Measurements from ENCODE around the gene PRDM1. TPM values are rescaled to one million over a fixed set of nuclear protein-coding genes. Genes with fewer than 3 reads are reported as not detected.

The PRDM1 gene
- total RNA-seq, 1 donor from 2014 or later = 2.3 TPM

GRCh38 chr6:106142876-106143431, 56.8 kb downstream of the PRDM1 start:
- no peak for DNase-seq (ENCODE audit: low spot score in 2 of 2, unreplicated experiment in 2 of 2)
- H3K27ac Mint-ChIP-seq = no peak overlapping the region
- TF ChIP-seq CTCF (IDR thresholded peaks at IDR 0.05; ENCODE audit: unreplicated experiment) = no peak
- no peaks in the 10 kb centered on the region for H3K36me3 Mint-ChIP-seq
- H3K4me1 Mint-ChIP-seq = peaks cover 40% of the 10 kb centered on the region
- H3K9me3 Mint-ChIP-seq = no peaks in the 10 kb centered on the region
- H3K4me3 Mint-ChIP-seq = no peak overlapping the region
- H3K27me3 Mint-ChIP-seq (ENCODE audit: low read depth) = peaks cover 4% of the 10 kb centered on the region

- no peak for TF ChIP-seq CTCF (IDR thresholded peaks at IDR 0.05; ENCODE audit: unreplicated experiment)
- Mint-ChIP-seq H3K4me1 (peaks cover 40% of the 10 kb centered on the region), H3K9me3 (no peaks in the 10 kb centered on the region), H3K36me3 (no peaks in the 10 kb centered on the region), H3K27ac (no peak overlapping the region), H3K4me3 (no peak overlapping the region), H3K27me3 (ENCODE audit: low read depth) (peaks cover 4% of the 10 kb centered on the region)
- DNase-seq (ENCODE audit: low spot score in 2 of 2, unreplicated experiment in 2 of 2) = no peak
Observed at GRCh38 chr6:106143665-106144064, 57.5 kb downstream of the PRDM1 start.

- Mint-ChIP-seq H3K4me1 (peaks cover 40% of the 10 kb centered on the region), H3K36me3 (no peaks in the 10 kb centered on the region), H3K9me3 (no peaks in the 10 kb centered on the region), H3K27ac (no peak overlapping the region), H3K27me3 (ENCODE audit: low read depth) (peaks cover 2% of the 10 kb centered on the region), H3K4me3 (no peak overlapping the region)
- no peak for TF ChIP-seq CTCF (IDR thresholded peaks at IDR 0.05; ENCODE audit: unreplicated experiment)
- no peak for DNase-seq (ENCODE audit: low spot score in 2 of 2, unreplicated experiment in 2 of 2)
Observed at GRCh38 chr6:106145144-106145543, 59.0 kb downstream of the PRDM1 start.

GRCh38 chr6:106145741-106146227, 59.6 kb downstream of the PRDM1 start:
- no peaks in the 10 kb centered on the region for H3K9me3 Mint-ChIP-seq
- no peaks in the 10 kb centered on the region for H3K27me3 Mint-ChIP-seq (ENCODE audit: low read depth)
- no peaks in the 10 kb centered on the region for H3K36me3 Mint-ChIP-seq
- H3K27ac Mint-ChIP-seq = no peak overlapping the region
- DNase-seq (ENCODE audit: low spot score in 2 of 2, unreplicated experiment in 2 of 2) = no peak
- no peak for TF ChIP-seq CTCF (IDR thresholded peaks at IDR 0.05; ENCODE audit: unreplicated experiment)
- no peak overlapping the region for H3K4me3 Mint-ChIP-seq
- H3K4me1 Mint-ChIP-seq = peaks cover 40% of the 10 kb centered on the region

- H3K4me3 Mint-ChIP-seq = no peak overlapping the region
- H3K4me1 Mint-ChIP-seq = peaks cover 37% of the 10 kb centered on the region
- TF ChIP-seq CTCF (IDR thresholded peaks at IDR 0.05; ENCODE audit: unreplicated experiment) = no peak
- no peaks in the 10 kb centered on the region for H3K36me3 Mint-ChIP-seq
- no peak for DNase-seq (ENCODE audit: low spot score in 2 of 2, unreplicated experiment in 2 of 2)
- no peaks in the 10 kb centered on the region for H3K27me3 Mint-ChIP-seq (ENCODE audit: low read depth)
- H3K9me3 Mint-ChIP-seq = no peaks in the 10 kb centered on the region
- H3K27ac Mint-ChIP-seq = no peak overlapping the region
Observed at GRCh38 chr6:106146852-106147351, 60.8 kb downstream of the PRDM1 start.

Data from mesothelial cell of epicardium (in vitro differentiated cells).